ENCODE data around the gene GPATCH8.
"Not testable (repeated sequence)": the region's sequence is repeated elsewhere in the genome, so short reads cannot be mapped to it uniquely, and the experiment has no call there.

GRCh38 chr17:44511241-44512134 is 8.3 kb upstream of the GPATCH8 start:
- TF ChIP-seq, protein P1, sequence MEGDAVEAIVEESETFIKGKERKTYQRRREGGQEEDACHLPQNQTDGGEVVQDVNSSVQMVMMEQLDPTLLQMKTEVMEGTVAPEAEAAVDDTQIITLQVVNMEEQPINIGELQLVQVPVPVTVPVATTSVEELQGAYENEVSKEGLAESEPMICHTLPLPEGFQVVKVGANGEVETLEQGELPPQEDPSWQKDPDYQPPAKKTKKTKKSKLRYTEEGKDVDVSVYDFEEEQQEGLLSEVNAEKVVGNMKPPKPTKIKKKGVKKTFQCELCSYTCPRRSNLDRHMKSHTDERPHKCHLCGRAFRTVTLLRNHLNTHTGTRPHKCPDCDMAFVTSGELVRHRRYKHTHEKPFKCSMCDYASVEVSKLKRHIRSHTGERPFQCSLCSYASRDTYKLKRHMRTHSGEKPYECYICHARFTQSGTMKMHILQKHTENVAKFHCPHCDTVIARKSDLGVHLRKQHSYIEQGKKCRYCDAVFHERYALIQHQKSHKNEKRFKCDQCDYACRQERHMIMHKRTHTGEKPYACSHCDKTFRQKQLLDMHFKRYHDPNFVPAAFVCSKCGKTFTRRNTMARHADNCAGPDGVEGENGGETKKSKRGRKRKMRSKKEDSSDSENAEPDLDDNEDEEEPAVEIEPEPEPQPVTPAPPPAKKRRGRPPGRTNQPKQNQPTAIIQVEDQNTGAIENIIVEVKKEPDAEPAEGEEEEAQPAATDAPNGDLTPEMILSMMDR (IDR thresholded peaks at IDR 0.05): not testable (repeated sequence)
- not testable (repeated sequence) for TF ChIP-seq POLR2A (IDR thresholded peaks at IDR 0.05)
